GM21390 (cell line): Measurements from ENCODE around the gene AKR1C3.
"Not testable (repeated sequence)": the region's sequence is repeated elsewhere in the genome, so short reads cannot be mapped to it uniquely, and the experiment has no call there.

Source experiments
- ATAC-seq: cut with Tn5 transposase; IDR thresholded peaks from one replicate; pipeline ENCODE4 v1.9.1; 2021; ENCODE audit not compliant: unreplicated experiment

The AKR1C3 gene

DNA sequence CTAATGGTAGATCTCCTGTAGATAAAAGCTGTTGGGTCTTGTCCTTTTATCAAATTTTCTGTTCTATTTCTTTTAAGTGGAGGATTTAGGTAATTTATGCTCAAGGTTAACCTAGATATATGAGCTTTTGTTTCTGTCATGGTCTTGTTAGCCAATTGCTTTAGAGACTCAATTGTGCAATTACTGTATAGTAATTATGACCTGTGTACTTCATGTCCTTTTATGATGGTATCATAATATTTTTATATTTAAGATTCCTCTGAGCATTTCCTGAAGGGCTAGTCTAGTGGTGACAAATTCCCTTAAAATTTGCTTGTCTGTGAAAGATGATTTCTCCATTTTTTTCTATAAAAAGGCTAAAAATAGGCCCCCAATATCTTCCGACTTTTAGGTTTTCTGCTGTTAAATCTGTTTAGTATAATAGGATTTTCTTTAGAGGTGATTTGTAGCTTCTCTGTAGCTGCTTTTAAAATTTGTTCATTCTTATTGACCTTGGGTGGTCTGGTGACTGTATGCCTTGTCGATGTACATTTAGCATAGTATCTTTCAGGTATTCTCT is 5.4 kb upstream of the AKR1C3 start:
- ATAC-seq = no peak

DNA sequence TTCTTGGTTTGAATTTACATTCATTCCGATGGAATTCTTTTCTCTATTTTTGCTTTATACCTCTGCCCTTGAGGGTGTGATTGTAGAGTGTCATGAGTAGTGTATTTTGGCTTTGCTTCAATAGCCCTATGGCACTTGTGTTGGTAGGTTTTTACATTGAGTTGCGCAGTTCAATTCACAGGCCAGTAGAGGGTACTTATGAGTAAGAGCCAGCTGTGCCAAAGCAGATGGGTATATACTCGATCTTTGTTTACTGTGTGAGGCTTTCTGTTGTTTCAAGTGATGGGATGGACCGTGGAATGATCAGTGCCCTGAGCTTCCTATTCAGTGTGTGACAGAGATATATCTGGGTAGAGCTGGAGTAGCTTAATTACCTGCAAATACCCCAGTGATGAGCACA is 4.3 kb upstream of the AKR1C3 start:
- no peak for ATAC-seq

DNA sequence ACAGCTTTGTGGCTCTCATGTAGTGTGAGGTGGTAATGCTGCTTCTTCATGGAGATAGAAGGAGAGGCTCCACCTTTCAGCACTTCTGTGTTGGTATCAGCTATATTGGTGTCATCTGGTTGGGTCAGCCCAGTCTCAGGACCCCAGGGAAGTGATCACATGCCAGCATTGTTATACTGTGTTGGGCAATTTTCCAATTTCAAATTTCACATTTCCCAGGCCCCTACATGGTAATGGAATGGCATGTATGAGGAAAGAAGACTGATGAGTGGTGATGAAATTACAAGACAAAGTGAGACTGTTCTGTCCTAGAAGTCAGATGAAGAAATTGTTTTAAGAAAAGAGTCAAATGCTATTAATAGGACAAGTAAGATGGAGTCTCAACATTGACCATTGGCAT is 3.7 kb upstream of the AKR1C3 start:
- ATAC-seq = no peak

DNA sequence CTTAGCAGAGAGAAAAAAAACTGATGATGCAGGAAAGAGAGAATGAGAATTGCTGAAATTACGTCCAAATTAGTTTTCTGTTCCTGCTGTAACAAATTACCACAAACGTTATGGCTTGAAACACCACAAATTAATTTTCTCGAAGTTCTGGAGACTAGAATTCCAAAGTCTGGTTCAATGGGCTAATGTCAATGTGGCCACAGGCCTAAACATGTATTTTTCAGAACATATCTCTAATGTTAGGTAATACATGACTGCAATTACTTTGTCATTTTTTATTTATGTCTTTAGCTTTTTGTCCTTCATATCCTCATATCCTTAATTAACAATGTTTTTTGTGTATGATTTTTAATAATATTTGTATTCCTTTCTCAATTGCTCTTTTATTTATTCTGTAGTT is 3.0 kb upstream of the AKR1C3 start:
- ATAC-seq = no peak

DNA sequence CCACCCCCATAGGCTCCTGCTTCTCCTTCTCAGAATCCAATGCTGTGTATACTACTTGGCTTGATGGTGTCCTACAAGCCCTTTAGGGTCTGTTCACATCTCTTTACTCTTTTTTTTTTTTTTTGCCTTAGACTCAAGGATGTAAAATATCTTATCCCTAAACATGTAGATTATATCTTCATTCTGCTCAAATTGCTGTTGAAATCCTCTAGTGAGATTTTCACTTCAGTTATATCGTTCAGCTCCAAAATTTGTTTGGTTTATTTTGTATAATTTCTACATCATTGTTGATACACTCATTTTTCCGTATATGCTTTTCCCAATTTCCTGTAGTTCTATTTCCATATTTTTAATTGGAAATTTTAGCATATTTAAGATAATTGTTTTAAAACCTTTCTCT is 1.8 kb upstream of the AKR1C3 start:
- no peak for ATAC-seq

DNA sequence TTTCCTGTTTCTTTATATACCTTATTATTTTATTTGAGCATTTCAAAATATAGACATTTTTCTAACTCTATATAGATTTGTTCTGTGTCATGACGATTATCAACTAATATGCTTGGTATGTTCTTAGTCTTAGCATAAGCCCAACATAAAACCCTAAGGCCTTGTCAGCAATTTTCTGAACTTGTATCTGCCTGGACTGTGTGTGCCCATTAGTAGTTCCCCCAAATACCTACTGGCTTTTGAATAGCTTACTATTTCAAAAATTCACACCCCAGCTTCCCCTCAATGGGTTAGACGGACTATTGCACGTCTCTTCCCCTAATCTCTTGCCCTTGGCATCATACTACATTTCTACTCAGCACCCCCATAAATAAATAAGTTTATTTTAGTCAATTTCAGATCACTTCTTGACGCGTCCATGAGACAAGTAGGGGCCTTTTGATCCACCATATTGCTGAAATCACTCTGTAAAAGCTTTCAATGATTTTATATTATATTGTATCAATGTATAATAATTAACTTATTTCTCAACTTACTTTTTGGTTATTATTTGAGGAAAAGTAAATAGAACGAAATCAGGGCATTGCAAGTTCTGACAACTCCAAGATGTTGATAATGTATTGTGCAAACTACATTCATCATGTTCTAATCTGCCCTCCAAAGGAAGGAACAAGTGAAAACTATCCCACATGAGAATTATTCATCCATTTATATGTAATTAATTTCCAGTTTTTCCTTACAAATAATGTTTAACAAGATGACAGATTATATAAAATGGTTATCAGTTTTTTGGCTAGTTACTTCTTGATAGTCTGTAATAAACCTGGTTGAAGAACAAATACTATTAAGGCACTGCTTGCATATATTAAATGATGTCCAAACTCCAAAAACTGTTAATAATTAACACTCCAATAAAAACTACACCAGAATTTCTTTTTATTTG is 1.1 kb upstream of the AKR1C3 start:
- no peak for ATAC-seq

DNA sequence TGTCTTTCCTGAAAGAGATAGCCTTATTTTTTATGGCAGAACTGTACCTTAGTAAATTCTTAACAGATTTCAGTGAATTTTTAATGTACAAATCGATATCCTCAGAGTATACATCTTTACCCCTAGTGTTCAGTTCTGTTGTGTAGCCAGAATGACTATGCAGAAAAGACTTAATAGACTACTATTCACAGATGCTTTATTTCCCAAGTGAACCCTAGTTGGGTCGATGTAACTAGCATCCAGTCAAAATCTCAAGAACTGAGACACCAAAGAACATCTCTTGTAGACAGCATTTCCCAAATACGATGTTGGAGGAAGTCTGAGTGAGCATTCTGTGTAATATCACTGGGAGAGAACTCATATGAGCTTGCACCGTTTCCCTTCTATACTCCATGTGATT is 1.5 kb downstream of the AKR1C3 start:
- ATAC-seq = no peak

DNA sequence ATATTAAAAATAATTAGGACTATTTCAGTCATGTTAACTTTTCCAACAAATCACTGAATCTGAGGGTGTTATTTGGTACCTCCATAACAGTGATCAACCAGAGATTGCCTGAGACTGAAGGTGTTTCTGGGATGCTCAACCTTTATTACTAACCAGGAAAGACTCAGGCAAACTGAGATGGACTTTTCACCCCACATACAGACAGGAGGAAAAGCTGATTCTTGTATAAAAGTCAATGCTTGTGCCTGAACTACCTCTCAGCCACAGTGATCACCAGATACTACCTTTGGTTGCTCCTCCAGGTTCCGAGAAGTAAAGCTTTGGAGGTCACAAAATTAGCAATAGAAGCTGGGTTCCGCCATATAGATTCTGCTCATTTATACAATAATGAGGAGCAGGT is 1.9 kb downstream of the AKR1C3 start:
- ATAC-seq = no peak

DNA sequence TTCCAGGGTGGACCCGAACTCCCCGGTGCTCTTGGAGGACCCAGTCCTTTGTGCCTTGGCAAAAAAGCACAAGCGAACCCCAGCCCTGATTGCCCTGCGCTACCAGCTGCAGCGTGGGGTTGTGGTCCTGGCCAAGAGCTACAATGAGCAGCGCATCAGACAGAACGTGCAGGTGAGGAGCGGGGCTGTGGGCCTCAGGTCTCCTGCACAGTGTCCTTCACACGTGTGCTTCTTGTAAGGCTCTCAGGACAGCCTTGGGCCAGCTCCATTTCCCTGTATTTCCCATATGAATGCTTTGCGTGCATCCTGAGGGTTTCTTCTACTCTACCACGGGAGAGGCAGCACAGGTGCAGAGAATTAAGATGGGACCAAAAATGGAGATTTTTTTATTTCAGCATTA is 8.3 kb downstream of the AKR1C3 start:
- ATAC-seq = not testable (repeated sequence)

DNA sequence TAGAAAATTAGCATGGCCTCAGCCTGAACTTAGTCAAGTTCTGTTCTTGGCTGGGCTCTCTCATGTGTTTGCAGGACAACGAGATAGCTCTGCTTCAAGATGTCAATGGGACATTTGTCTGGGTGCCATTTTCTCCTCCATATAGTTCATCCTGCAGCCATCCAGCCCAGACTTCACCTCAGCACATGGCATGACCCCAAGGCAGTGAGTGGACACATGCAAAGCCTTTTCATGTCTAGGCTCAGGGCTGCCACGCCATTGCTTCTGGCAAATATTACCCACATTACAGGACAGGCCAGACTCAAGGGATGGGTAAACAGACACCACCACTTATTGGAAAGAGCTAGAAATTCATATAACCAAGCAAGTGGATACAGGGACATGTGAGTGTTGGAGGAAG is 9.3 kb downstream of the AKR1C3 start:
- ATAC-seq = no peak

DNA sequence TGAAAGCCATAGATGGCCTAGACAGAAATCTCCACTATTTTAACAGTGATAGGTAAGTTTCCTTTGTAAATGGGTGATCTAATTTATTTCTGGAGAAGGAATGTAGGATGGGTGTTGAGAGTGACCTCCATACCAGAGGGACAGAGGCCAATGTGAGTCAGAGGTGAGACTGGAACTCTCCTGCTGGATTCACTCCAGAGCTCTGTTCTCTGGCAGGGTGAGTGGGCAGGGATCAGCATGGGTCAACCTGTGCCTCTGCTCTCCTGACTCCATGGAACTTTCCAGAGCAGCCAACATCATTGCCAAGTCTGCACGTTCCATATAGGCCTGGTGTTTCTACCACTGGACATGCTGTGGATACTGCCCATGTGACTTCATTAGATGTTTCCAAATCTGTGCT is 11.4 kb downstream of the AKR1C3 start:
- ATAC-seq = no peak

DNA sequence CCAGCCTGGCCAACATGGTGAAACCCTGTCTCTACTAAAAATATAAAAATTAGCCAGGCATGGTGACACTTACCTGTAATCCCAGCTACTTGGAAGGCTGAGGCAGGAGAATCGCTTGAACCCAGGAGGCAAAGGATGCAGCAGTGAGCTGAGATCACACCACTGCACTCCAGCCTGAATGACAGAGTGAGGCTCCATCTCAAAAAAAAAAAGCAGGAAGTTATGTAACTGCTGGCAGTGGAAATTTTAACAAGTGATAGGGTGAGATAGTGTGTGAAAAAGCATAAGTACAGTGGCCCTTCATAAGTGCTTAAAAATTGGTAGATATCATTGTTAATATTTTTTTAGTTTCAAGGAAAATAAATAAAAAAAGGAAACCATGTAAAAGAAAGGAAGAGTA is 12.3 kb downstream of the AKR1C3 start:
- ATAC-seq = no peak

DNA sequence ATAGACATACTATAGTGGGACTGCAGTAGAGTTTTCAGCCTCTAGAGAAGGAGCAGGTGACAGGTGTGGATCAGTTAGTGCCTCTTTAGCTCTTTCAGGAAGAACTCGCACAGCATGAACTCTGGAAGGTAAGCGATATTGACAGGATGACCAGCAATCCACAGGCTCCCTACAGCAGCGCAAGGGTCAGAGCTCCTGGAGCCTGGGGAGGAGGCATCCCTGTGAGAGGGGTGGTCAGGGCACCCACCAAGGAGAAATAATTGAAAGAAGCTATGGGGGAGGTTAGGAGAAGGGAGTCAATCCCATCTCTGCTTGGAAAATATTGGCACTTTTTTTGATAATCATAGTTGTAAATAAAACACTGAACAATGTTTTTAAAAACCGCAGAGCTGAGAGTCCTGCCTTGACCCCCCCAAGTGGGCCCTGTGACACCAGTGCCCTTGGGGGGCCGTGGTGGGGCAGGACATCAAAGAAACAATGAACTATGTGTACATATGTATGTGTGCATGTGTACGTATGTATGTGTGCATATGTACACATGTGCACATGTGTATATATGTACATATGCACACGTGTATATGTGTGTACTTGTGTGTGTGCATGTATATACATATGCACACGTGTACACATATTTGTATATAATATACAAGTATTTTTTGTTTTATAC is 13.8 kb downstream of the AKR1C3 start:
- ATAC-seq = no peak

DNA sequence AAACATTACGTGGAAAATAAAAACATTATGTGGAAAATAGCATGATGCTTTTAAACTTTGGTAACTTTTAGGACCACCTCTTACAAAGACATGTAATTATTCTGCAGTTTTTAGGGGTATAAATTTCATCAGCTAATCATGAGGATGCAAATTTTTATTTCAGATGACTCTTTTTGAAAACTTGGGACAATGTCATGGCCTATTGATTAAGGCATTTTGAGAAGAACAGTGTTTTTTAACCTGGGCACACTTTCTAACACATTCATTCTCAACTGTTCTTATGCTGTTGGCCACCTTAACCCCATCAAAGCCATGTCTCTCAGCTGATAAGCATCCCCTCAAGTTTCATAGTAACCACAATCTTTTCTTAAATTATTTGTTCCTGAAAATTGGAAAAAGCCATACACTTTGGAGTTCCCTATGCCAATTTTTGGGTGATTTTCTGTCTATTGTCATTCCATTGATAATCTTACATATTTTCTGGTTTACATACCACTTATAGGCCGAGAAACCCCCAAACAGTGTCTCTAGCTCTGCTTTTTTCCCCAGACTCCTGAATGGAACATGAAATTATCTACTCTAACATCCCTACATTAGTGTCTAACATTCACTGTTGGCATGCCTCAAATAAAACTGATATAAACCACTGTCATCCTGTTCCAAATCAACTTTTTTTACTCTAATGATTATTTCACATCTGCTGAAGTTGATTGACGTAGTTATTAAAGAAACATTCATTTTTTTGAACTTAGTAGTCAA is 14.6 kb downstream of the AKR1C3 start:
- ATAC-seq = no peak

DNA sequence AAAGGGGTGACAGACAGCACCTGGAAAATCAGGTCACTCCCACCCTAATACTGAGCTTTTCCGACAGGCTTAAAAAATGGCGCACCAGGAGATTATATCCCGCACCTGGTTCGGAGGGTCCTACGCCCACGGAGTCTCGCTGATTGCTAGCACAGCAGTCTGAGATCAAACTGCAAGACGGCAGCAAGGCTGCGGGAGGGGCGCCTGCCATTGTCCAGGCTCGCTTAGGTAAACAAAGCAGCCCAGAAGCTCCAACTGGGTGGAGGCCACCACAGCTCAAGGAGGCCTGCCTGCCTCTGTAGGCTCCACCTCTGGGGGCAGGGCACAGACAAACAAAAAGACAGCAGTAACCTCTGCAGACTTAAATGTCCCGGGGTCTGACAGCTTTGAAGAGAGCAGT is 15.6 kb downstream of the AKR1C3 start:
- ATAC-seq = not testable (repeated sequence)

DNA sequence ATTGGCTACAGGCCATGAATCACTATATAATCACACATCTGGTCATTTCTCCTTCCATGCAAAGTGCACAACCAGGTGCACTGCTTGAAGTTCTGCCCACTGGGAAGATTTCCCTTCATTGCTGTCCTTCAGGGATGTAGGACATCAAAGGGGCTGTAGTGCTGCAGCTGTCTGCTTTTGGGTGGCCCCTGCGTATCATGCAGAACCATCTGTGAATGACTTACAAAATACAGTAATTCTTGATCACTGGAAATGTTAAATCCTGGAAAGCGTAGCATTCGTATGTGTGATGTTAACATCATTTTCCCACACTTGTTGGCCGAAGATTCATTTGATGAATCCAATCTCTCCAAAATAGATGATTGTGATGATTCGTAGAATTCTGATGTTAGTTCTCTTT is 22.4 kb downstream of the AKR1C3 start:
- ATAC-seq = no peak

DNA sequence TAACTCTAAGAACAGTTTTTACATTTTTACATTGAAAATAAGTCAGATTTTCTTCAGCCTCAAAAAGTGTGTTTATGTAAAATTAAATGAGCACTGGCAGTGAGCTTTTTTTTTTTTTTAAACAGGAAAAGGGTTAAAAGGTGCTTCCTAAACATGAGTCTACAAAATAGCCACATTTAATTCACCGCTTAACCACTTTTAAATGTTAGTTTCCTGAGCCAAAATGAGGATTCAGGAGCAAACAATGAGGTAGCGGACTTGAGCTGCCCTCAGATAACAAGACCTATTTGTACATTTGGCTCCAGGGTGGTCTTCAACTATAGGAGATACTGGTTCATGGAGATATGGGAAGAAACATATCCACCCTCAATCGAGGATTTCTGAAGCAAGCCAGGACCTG is 22.8 kb downstream of the AKR1C3 start:
- no peak for ATAC-seq

DNA sequence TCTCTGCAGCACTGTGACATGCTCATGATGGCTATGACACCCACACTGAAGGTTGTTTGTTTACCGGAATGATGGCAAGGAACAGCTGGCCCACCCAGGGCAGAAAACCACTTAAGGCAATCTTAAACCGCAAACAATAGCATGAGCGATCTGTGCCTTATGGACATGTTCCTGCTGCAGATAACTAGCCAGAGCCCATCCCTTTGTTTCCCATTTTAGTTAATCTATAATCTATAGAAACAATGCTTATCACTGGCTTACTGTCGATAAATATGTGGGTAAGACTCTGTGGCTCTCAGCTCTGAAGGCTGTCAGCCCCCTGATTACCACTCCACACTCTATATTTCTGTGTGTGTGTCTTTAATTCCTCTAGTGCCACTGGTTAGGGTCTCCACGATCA is 25.8 kb downstream of the AKR1C3 start:
- ATAC-seq = not testable (repeated sequence)

DNA sequence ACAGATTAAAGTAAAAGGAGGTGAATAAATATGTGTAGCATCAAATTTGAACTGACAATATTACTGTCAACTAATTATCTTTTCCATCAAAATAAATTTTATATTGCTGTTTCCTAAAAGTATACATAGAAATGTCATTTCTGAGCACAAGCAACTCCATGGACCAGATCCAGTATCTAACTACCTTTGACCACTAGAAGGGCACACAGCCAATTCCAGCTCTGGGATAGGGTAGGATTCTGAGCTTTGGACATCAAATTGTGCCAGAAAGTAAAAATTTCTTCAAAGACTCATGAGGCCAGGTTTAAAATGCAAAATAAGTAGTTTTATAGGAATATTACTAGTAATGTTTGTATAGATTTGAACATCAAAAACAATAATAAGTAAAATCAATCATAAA is 29.7 kb downstream of the AKR1C3 start:
- no peak for ATAC-seq

DNA sequence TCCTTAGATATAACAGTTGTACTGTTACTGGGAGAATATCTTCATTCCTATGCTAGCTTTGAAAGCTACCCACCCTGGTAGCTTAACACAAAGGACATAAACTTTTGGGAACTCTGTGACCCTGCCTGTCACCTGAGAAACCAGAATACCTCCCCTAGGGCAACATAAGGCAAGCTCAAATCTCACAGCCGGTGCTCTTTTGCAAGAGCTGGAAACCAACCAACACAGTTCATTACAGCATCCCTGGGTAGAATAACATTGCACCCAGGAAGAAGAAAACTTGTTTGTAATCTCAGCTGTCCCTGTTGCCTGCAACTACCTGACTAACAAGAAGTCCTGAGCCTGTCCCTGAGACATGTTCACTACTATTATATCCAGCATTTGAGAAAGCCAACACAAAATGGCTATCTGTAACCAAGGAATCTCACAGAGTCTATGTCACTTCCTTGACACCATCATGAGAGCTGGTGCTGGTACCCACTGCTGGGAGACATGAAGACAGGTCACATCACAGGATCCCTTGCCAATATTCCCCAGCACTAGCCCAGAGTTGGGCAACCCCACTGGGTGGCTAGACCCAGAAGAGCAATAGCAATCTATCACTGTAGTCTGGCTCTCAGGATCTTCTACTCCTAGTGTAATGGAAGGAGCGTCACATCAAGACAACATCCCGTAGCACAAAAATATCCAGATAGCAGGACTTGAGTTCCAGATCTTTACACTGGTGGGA is 31.3 kb downstream of the AKR1C3 start:
- no peak for ATAC-seq

DNA sequence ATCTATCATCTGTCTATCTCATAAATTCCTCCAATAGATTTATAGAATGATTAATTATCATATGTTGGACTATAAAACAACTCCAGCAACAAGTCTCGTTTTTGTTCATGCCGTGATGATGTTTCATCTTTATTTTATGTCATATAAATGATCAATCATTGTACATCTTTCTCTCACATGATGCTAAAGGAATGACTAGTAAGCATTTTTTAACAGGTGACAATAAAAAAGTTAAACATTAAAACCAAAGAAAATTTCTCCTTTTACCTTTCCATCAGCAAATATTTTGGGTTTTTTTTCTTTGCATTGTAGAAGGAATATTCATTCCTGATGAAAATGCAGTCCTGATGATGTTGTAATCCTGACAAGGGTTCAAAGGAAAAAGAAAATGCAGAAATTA is 41.4 kb downstream of the AKR1C3 start:
- ATAC-seq = no peak
